B cell (primary cell): ENCODE measurements around the gene TRPM6. TPM values are rescaled to one million over a fixed set of nuclear protein-coding genes. Genes with fewer than 3 reads are reported as not detected.

Source experiments
- ATAC-seq: fragments of 200-7000 bp; cut with Tn5 transposase; one replicate; pipeline ENCODE4 v1.10.0; 2021; ENCODE audit warnings: low read depth, mild to moderate bottlenecking, moderate number of reproducible peaks, moderate library complexity
- CTCF ChIA-PET: fragments of 350-600 bp; sonication (Branson Sonifier 250); formaldehyde crosslinking; loops from one replicate; lab custom pipeline; 2021; ENCODE audit warnings: antibody characterized with exemption, inconsistent platforms; lab: Charles Lee
- POLR2A ChIA-PET: fragments of 350-600 bp; sonication (Branson Sonifier 250); formaldehyde crosslinking; loops from one replicate; lab custom pipeline; 2021; ENCODE audit warnings: antibody characterized with exemption; lab: Charles Lee
- DNase-seq: peaks from one replicate; pipeline ENCODE4 v3.0.0; 2013
- H2AFZ ChIP-seq: 2 replicates; pipeline ENCODE4 v1.6.1; 2012; ENCODE audit warnings: mild to moderate bottlenecking, low read depth, low read length; ENCODE audit not compliant: insufficient read depth, poor library complexity, severe bottlenecking
- H3K27ac ChIP-seq, 2 donors: 1 replicate in 1 of 2; 2 replicates in 1 of 2; pipeline ENCODE4 v1.5.1; 2012 to 2013; ENCODE audit warnings: low read length in 2 of 2, mild to moderate bottlenecking in 2 of 2, moderate library complexity in 1 of 2
- H3K27me3 ChIP-seq, 4 experiments: fragments of 200-600 bp in 1 of 4; sonication (generic) in 1 of 4; replicated peaks in 1 of 4; 1 replicate in 2 of 4; 2 replicates in 2 of 4; pipeline versions ENCODE4 v1.6.1 to v1.7.0; 2013 to 2016; ENCODE audit warnings: low read length in 3 of 4, mild to moderate bottlenecking in 2 of 4, mixed read lengths in 1 of 4, moderate library complexity in 1 of 4; ENCODE audit not compliant: insufficient read depth in 4 of 4, control insufficient read depth in 3 of 4; ENCODE audit errors: control extremely low read depth in 1 of 4
- H3K36me3 ChIP-seq, 2 experiments: replicated peaks in 1 of 2; 1 replicate in 1 of 2; 2 replicates in 1 of 2; pipeline versions ENCODE4 v1.6.1 to v1.7.1; 2013; ENCODE audit warnings: low read length in 1 of 2; ENCODE audit not compliant: insufficient read depth in 2 of 2, control insufficient read depth in 1 of 2; ENCODE audit errors: control extremely low read depth in 1 of 2, extremely low read depth in 1 of 2
- H3K4me1 ChIP-seq, 2 donors: fragments of 200-600 bp in 1 of 2; sonication (generic) in 1 of 2; 1 replicate in 1 of 2; 2 replicates in 1 of 2; pipeline versions ENCODE4 v1.5.1 to v1.6.1; 2013 to 2017; ENCODE audit warnings: low read length in 2 of 2; ENCODE audit not compliant: control insufficient read depth in 2 of 2, insufficient read depth in 2 of 2
- H3K4me2 ChIP-seq: replicated peaks from 2 replicates; pipeline ENCODE3; 2012; ENCODE audit warnings: mild to moderate bottlenecking, low read depth, low read length; ENCODE audit not compliant: poor library complexity, severe bottlenecking
- H3K4me3 ChIP-seq, 5 experiments: fragments of 200-600 bp in 1 of 5; sonication (generic) in 1 of 5; 1 replicate in 3 of 5; 2 replicates in 2 of 5; pipeline versions ENCODE4 v1.5.1 to v1.7.0; 2011 to 2016; ENCODE audit warnings: low read length in 4 of 5, mild to moderate bottlenecking in 4 of 5, low read depth in 2 of 5, control low read depth in 1 of 5, moderate library complexity in 1 of 5; ENCODE audit not compliant: insufficient read depth in 1 of 5; ENCODE audit errors: control extremely low read depth in 1 of 5, extremely low read depth in 1 of 5
- H3K79me2 ChIP-seq: fragments of 200-600 bp; sonication (generic); one replicate; pipeline ENCODE4 v1.6.0; 2016; ENCODE audit warnings: low read length; ENCODE audit not compliant: control insufficient read depth, insufficient read depth
- H3K9ac ChIP-seq: fragments of 200-600 bp; sonication (generic); 2 replicates; pipeline ENCODE4 v1.6.1; 2017; ENCODE audit warnings: mild to moderate bottlenecking, low read length, moderate library complexity
- H3K9me3 ChIP-seq, 3 donors: one replicate each; pipeline versions ENCODE4 v1.6.1 to v1.7.1; 2013; ENCODE audit warnings: low read length in 2 of 3; ENCODE audit not compliant: control insufficient read depth in 2 of 3, insufficient read depth in 1 of 3; ENCODE audit errors: control extremely low read depth in 1 of 3
- H4K20me1 ChIP-seq: 2 replicates; pipeline ENCODE4 v1.6.0; 2012; ENCODE audit warnings: mild to moderate bottlenecking, low read length; ENCODE audit not compliant: insufficient read depth, control insufficient read depth, poor library complexity, severe bottlenecking
- H3K27ac Mint-ChIP-seq: one replicate; pipeline ENCODE4 v1.8.0; 2021; ENCODE audit warnings: mixed read lengths
- H3K27me3 Mint-ChIP-seq: one replicate; pipeline ENCODE4 v1.8.0; 2021; ENCODE audit warnings: mixed read lengths
- H3K4me1 Mint-ChIP-seq: one replicate; pipeline ENCODE4 v1.8.0; 2021; ENCODE audit warnings: mixed read lengths
- H3K4me3 Mint-ChIP-seq: one replicate; pipeline ENCODE4 v1.8.0; 2021; ENCODE audit warnings: mixed read lengths
- H3K9me3 Mint-ChIP-seq: one replicate; pipeline ENCODE4 v1.8.0; 2022; ENCODE audit warnings: mixed read lengths; ENCODE audit not compliant: insufficient read depth
- CTCF ChIP-seq: fragments of 200-600 bp; IDR thresholded peaks from one replicate; pipeline ENCODE4 v1.8.0; 2022; ENCODE audit warnings: antibody characterized with exemption, mild to moderate bottlenecking
- EZH2 ChIP-seq: IDR thresholded peaks from 2 replicates; pipeline ENCODE4 v1.6.1; 2012; ENCODE audit warnings: borderline replicate concordance, low read depth, mild to moderate bottlenecking, moderate library complexity, low read length; ENCODE audit not compliant: insufficient read depth, poor library complexity, severe bottlenecking
- WGBS: methylation state at CpG from one replicate; pipeline ENCODE4 v1.1.5; 2013; ENCODE audit warnings: missing lambda C conversion rate; ENCODE audit not compliant: insufficient coverage; 5-methylcytosine and 5-hydroxymethylcytosine counted together
- intact Hi-C: fragments of 100-400 bp; cut with micrococcal nuclease; formaldehyde crosslinking; loops from one replicate; pipeline ENCODE4 v1.10.0; 2022
- polyA plus RNA-seq: library from polyadenylated mRNA; depleted of rRNA; stranded (reverse); fragments of >200 nt; gene quantifications from 2 replicates; pipeline ENCODE4 v1.2.3, GENCODE V29; 2012
- total RNA-seq, 2 donors: library from RNA; stranded (reverse); fragments of 120-200 nt in 1 of 2; gene quantifications; 1 replicate in 1 of 2; 2 replicates in 1 of 2; pipeline versions ENCODE4 v1.2.3 to v1.2.4, GENCODE V29; 2013 to 2022

The TRPM6 gene
- total and polyA plus RNA-seq, 2 donors (not counting 1 experiment from before 2014, with no cell fraction given): not detected

DNA sequence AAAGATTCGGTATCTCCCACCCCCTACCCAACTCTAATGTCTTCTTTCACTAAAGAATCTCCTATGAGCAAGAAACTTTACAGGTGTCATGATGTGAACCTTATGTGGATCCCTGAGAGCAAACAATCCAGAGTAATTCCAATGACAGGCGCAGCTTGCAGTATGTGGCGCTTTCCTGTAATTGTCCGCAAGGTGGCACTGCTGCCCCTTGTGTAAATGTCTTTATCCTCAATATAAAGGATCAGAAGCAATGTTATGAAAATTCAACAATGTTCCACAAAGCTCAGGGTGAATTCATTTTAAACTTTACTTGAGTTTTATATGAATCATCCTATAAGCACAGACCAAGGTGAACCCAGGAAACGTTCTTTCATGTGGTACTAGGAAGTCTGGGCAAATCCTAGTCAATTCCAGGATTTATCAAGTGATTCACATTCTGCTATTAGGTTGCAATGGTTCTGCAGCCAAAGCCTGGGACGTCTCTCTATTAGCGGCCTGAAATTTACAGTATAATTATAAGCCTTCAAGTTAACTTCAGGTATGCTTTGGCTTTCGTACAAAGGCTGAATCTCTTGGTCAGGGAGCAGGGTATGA lies 113.7 kb downstream of the TRPM6 start:
- 0% methylated on average over 1 of the region's 8 CpGs for WGBS
- no peaks in the 10 kb centered on the region for H3K9me3 Mint-ChIP-seq
- TF ChIP-seq EZH2 (no peak), CTCF (peak; percentile 97)
- ChIA-PET POLR2A (no interaction called here), CTCF (interaction anchor here (0.5 to 13.6 kb wide), 39 partner anchors 9 to 467 kb away, joined by 3 to 335 read pairs (median 4); partner anchors contain the start of genes C9orf40, CARNMT1, NMRK1 and OSTF1)
- Histone ChIP-seq H3K4me2 (no peak overlapping the region), H4K20me1 (no peaks in the 10 kb centered on the region), H3K9ac (no peak overlapping the region), H3K79me2 (no peaks in the 10 kb centered on the region), H3K9me3 (no peaks in the 10 kb centered on the region), H3K27me3 (peaks cover 0 to 6% (median 2%) of the 10 kb centered on the region in 4 experiments), H3K4me3 (no peak overlapping the region), H2AFZ (no peak overlapping the region), H3K36me3 (no peaks in the 10 kb centered on the region), H3K27ac (no peak overlapping the region), H3K4me1 (no peaks in the 10 kb centered on the region)
- H3K4me3 Mint-ChIP-seq: no peak overlapping the region
- H3K27me3 Mint-ChIP-seq: peaks cover 20% of the 10 kb centered on the region
- DNase-seq (peak; percentile 75), ATAC-seq (peak; percentile 65)
- intact Hi-C loops: loop anchor here (1.0 kb wide), 1 partner anchor 178 kb away; the partner anchor contains the start of gene C9orf40
- H3K4me1 Mint-ChIP-seq: no peaks in the 10 kb centered on the region
- H3K27ac Mint-ChIP-seq: no peak overlapping the region

DNA sequence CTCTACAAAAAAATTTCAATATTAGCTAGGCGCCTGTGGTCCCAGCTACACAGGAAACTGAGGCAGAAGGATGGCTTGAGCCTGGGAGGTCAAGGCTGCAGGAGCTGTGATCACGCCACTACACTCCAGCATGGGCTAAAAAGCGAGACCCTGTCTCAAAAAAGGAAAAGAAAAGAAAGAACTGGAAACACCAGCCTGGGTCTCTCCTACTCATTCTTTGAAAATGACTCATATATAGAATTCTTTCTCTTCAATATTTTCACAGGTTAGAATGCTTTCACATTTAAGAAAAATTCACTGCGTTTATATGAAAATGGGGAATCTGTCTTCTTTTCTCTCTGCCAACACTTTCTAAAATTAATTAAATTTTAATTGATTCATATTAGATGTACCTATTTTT lies 115.6 kb downstream of the TRPM6 start:
- no peak overlapping the region for H3K27ac Mint-ChIP-seq
- no peak overlapping the region for H3K4me3 ChIP-seq
- no peaks in the 10 kb centered on the region for H3K4me1 Mint-ChIP-seq
- no peak overlapping the region for H3K4me3 Mint-ChIP-seq
- no peak overlapping the region for H3K9ac ChIP-seq
- DNase-seq (no peak), ATAC-seq (no peak)
- H3K27ac ChIP-seq: no peak overlapping the region
- H3K4me1 ChIP-seq: no peaks in the 10 kb centered on the region
- H3K9me3 ChIP-seq: no peaks in the 10 kb centered on the region
- no peaks in the 10 kb centered on the region for H4K20me1 ChIP-seq
- H3K79me2 ChIP-seq: no peaks in the 10 kb centered on the region
- H3K36me3 ChIP-seq: no peaks in the 10 kb centered on the region
- no peak overlapping the region for H3K4me2 ChIP-seq
- intact Hi-C loops: no loop called here
- peaks cover 29% of the 10 kb centered on the region for H3K27me3 Mint-ChIP-seq
- TF ChIP-seq EZH2 (no peak), CTCF (no peak)
- ChIA-PET CTCF (interaction anchor here (0.8 to 13.6 kb wide), 12 partner anchors 11 to 430 kb away, joined by 3 to 335 read pairs (median 6); partner anchors contain the start of genes NMRK1 and OSTF1), POLR2A (no interaction called here)
- no peak overlapping the region for H2AFZ ChIP-seq
- peaks cover 0 to 6% (median 2%) of the 10 kb centered on the region in 4 experiments for H3K27me3 ChIP-seq
- WGBS: 57% methylated on average over 2 of the region's 4 CpGs
- no peaks in the 10 kb centered on the region for H3K9me3 Mint-ChIP-seq
